HG03025 (cell line): ENCODE data around the gene CAVIN2.

ENCODE experiments used
- ATAC-seq: cut with Tn5 transposase; IDR thresholded peaks from one replicate; pipeline ENCODE4 v1.9.1; 2021; ENCODE audit warnings: mild to moderate bottlenecking, moderate library complexity; ENCODE audit not compliant: unreplicated experiment, low FRiP score

The CAVIN2 gene

GRCh38 chr2:191866195-191866594 is 19.3 kb upstream of the CAVIN2 start:
- ATAC-seq, result no peak

GRCh38 chr2:191864628-191865374 is 17.9 kb upstream of the CAVIN2 start:
- ATAC-seq, result no peak

- no peak for ATAC-seq
These were observed 17.1 kb upstream of the CAVIN2 start for GRCh38 chr2:191863988-191864387.

GRCh38 chr2:191862156-191862775 is 15.4 kb upstream of the CAVIN2 start:
- ATAC-seq, result no peak

- no peak for ATAC-seq
These were observed 14.0 kb upstream of the CAVIN2 start for GRCh38 chr2:191860760-191861466.

GRCh38 chr2:191859681-191860080 is 12.8 kb upstream of the CAVIN2 start:
- ATAC-seq, result no peak

- ATAC-seq, result no peak
These were observed 11.0 kb upstream of the CAVIN2 start for GRCh38 chr2:191857886-191858285.

- ATAC-seq, result no peak
These were observed 10.4 kb upstream of the CAVIN2 start for GRCh38 chr2:191857259-191857805.

GRCh38 chr2:191856111-191856876 is 9.4 kb upstream of the CAVIN2 start:
- no peak for ATAC-seq

GRCh38 chr2:191855382-191855781 is 8.5 kb upstream of the CAVIN2 start:
- ATAC-seq, result no peak

- ATAC-seq, result no peak
These were observed 7.8 kb upstream of the CAVIN2 start for GRCh38 chr2:191854382-191855372.

- ATAC-seq, result no peak
These were observed 7.0 kb upstream of the CAVIN2 start for GRCh38 chr2:191853843-191854242.

GRCh38 chr2:191851158-191851557 is 4.3 kb upstream of the CAVIN2 start:
- no peak for ATAC-seq

GRCh38 chr2:191848771-191849767 is 2.2 kb upstream of the CAVIN2 start:
- ATAC-seq, result no peak

GRCh38 chr2:191847764-191848163 is 876 bp upstream of the CAVIN2 start:
- no peak for ATAC-seq

- ATAC-seq, result no peak
These were observed 893 bp downstream of the CAVIN2 start for GRCh38 chr2:191845876-191846514.

- ATAC-seq, result no peak
These were observed 1.6 kb downstream of the CAVIN2 start for GRCh38 chr2:191845248-191845715.

- no peak for ATAC-seq
These were observed 2.2 kb downstream of the CAVIN2 start for GRCh38 chr2:191844706-191845105.
